Gastroesophageal sphincter (tissue), 4 donors: Measurements from ENCODE around the gene UNKL. TPM values are rescaled to one million over a fixed set of nuclear protein-coding genes. Genes with fewer than 3 reads are reported as not detected.

Experiments used
- ATAC-seq: fragments of 150-250 bp; one replicate; pipeline ENCODE4 v1.9.1; 2016; ENCODE audit warnings: mild to moderate bottlenecking, moderate library complexity
- H3K27ac ChIP-seq, 4 donors: fragments of 200-600 bp; sonication (generic) in 3 of 4; 1 replicate in 3 of 4; 2 replicates in 1 of 4; pipeline ENCODE4 v1.5.1; 2016 to 2019
- H3K27me3 ChIP-seq: fragments of 200-600 bp; sonication (generic); one replicate; pipeline ENCODE4 v1.5.1; 2019
- H3K36me3 ChIP-seq, 2 donors: fragments of 200-600 bp; sonication (generic); one replicate each; pipeline ENCODE4 v1.5.1; 2019; ENCODE audit warnings: control low read depth in 1 of 2
- H3K4me1 ChIP-seq, 3 donors: fragments of 200-600 bp; sonication (generic); 1 replicate in 2 of 3; 2 replicates in 1 of 3; pipeline ENCODE4 v1.5.1; 2016 to 2019; ENCODE audit warnings: control low read depth in 2 of 3
- H3K4me3 ChIP-seq, 2 donors: fragments of 200-600 bp; sonication (generic); one replicate each; pipeline ENCODE4 v1.5.1; 2019; ENCODE audit warnings: mild to moderate bottlenecking in 1 of 2, moderate library complexity in 1 of 2
- H3K9me3 ChIP-seq, 3 donors: fragments of 200-600 bp; sonication (generic); one replicate each; pipeline ENCODE4 v1.5.1; 2017 to 2019; ENCODE audit warnings: control low read depth in 2 of 3
- CTCF ChIP-seq, 4 experiments: fragments of 200-600 bp in 2 of 4; fragments of 450-650 bp in 2 of 4; sonication (generic) in 1 of 4; IDR thresholded peaks; one replicate each; pipeline ENCODE4 v1.5.1; 2017 to 2019; ENCODE audit warnings: antibody characterized with exemption in 4 of 4, mild to moderate bottlenecking in 2 of 4, moderate library complexity in 2 of 4
- EP300 ChIP-seq: sonication (generic); formaldehyde crosslinking; IDR thresholded peaks from one replicate; pipeline ENCODE4 v1.6.1; 2017; ENCODE audit warnings: antibody characterized with exemption, mild to moderate bottlenecking
- POLR2A ChIP-seq, 2 donors: fragments of 450-650 bp; IDR thresholded peaks; one replicate each; pipeline ENCODE4 v1.6.1; 2017; ENCODE audit warnings: antibody characterized with exemption in 2 of 2, mild to moderate bottlenecking in 2 of 2, moderate library complexity in 1 of 2
- POLR2AphosphoS5 ChIP-seq: sonication (generic); formaldehyde crosslinking; IDR thresholded peaks from one replicate; pipeline ENCODE4 v1.6.1; 2017; ENCODE audit warnings: antibody characterized with exemption
- WGBS, 2 donors: methylation state at CpG; one replicate each; pipeline ENCODE4 v1.1.5; 2018; ENCODE audit warnings: low coverage in 1 of 2; 5-methylcytosine and 5-hydroxymethylcytosine counted together
- total RNA-seq, 4 donors: library from RNA; depleted of rRNA; stranded (reverse); fragments of >200 nt; gene quantifications; one replicate each; pipeline ENCODE4 v1.1.0, GENCODE V29; 2016

UNKL gene
- total RNA-seq, 4 donors from 2014 or later: 12.3 to 29.4 (median 16.4) TPM

GRCh38 chr16:1448536-1449116, 34.1 kb upstream of the UNKL start:
- no peaks in the 10 kb centered on the region for H3K9me3 ChIP-seq
- H3K4me1 ChIP-seq: no peaks in the 10 kb centered on the region
- peaks cover 0 to 90% of the 10 kb centered on the region in 2 donors for H3K36me3 ChIP-seq
- ATAC-seq: no peak
- no peak for TF ChIP-seq POLR2AphosphoS5
- no peak for TF ChIP-seq EP300
- TF ChIP-seq CTCF (IDR thresholded peaks at IDR 0.05): no peak
- no peak for TF ChIP-seq POLR2A (IDR thresholded peaks at IDR 0.05)
- no peak overlapping the region for H3K27ac ChIP-seq
- H3K27me3 ChIP-seq: no peaks in the 10 kb centered on the region
- no peak overlapping the region for H3K4me3 ChIP-seq
- 80% methylated on average over 1 of the region's 30 CpGs; no CpG with 5 or more reads in 1 of the 2 donors for WGBS, 2 donors

- no peaks in the 10 kb centered on the region for H3K9me3 ChIP-seq
- no peaks in the 10 kb centered on the region for H3K27me3 ChIP-seq
- no peak for ATAC-seq
- no peak overlapping the region for H3K27ac ChIP-seq
- peaks cover 0 to 84% of the 10 kb centered on the region in 2 donors for H3K36me3 ChIP-seq
- no peaks in the 10 kb centered on the region for H3K4me1 ChIP-seq
- WGBS, 2 donors: 87% methylated on average over 3 of the region's 11 CpGs; no CpG with 5 or more reads in 1 of the 2 donors
- H3K4me3 ChIP-seq: no peak overlapping the region
- TF ChIP-seq CTCF (IDR thresholded peaks at IDR 0.05) (no peak), POLR2AphosphoS5 (no peak), POLR2A (IDR thresholded peaks at IDR 0.05) (no peak), EP300 (no peak)
Observed at GRCh38 chr16:1447965-1448364, 33.5 kb upstream of the UNKL start.

GRCh38 chr16:1446296-1447080, 32.0 kb upstream of the UNKL start:
- no peak for ATAC-seq
- no CpG with 5 or more reads among the region's 41 CpGs for WGBS, 2 donors
- Histone ChIP-seq H3K4me1 (no peaks in the 10 kb centered on the region), H3K9me3 (no peaks in the 10 kb centered on the region), H3K27me3 (no peaks in the 10 kb centered on the region), H3K27ac (no peak overlapping the region), H3K36me3 (peaks cover 0 to 69% of the 10 kb centered on the region in 2 donors), H3K4me3 (no peak overlapping the region)
- TF ChIP-seq CTCF (IDR thresholded peaks at IDR 0.05) (no peak), POLR2AphosphoS5 (no peak), POLR2A (IDR thresholded peaks at IDR 0.05) (no peak), EP300 (no peak)

GRCh38 chr16:1445518-1446203, 31.2 kb upstream of the UNKL start:
- TF ChIP-seq POLR2A (IDR thresholded peaks at IDR 0.05): no peak
- no peak for TF ChIP-seq EP300
- TF ChIP-seq POLR2AphosphoS5: no peak
- TF ChIP-seq CTCF (IDR thresholded peaks at IDR 0.05): no peak
- Histone ChIP-seq H3K4me1 (no peaks in the 10 kb centered on the region), H3K27ac (no peak overlapping the region), H3K27me3 (no peaks in the 10 kb centered on the region), H3K9me3 (no peaks in the 10 kb centered on the region), H3K36me3 (peaks cover 0 to 61% of the 10 kb centered on the region in 2 donors), H3K4me3 (no peak overlapping the region)
- WGBS, 2 donors: no CpG with 5 or more reads among the region's 25 CpGs
- ATAC-seq: no peak
